WTC11 (cell line): ENCODE measurements around the gene KEAP1. TPM values are rescaled to one million over a fixed set of nuclear protein-coding genes. Genes with fewer than 3 reads are reported as not detected.
A peak's percentile ranks its signal among the peaks of the same experiment; 100 is the strongest.

Experiments
- ATAC-seq: fragments of 200-7000 bp; cut with Tn5 transposase; 2 replicates; pipeline ENCODE4 v1.10.0; 2021; ENCODE audit warnings: mild to moderate bottlenecking, moderate library complexity
- CTCF ChIA-PET: fragments of 300-600 bp; sonication (Branson Sonifier 250); formaldehyde crosslinking; loops from one replicate; lab custom pipeline; 2021; ENCODE audit warnings: antibody characterized with exemption; lab: Charles Lee
- POLR2A ChIA-PET: fragments of 350-600 bp; sonication (Branson Sonifier 250); formaldehyde crosslinking; loops from one replicate; lab custom pipeline; 2021; ENCODE audit warnings: antibody characterized with exemption; lab: Charles Lee
- DNase-seq: peaks from one replicate; pipeline ENCODE4 v3.0.0; 2021; ENCODE audit warnings: low spot score
- H3K27ac Mint-ChIP-seq: 2 replicates; pipeline ENCODE4 v1.8.0; 2021; ENCODE audit warnings: mixed read lengths
- H3K27me3 Mint-ChIP-seq: 2 replicates; pipeline ENCODE4 v1.8.0; 2021; ENCODE audit warnings: low read depth, mild to moderate bottlenecking, moderate library complexity, mixed read lengths
- H3K36me3 Mint-ChIP-seq: 2 replicates; pipeline ENCODE4 v1.8.0; 2021; ENCODE audit warnings: mixed read lengths
- H3K4me1 Mint-ChIP-seq: 2 replicates; pipeline ENCODE4 v1.8.0; 2022; ENCODE audit warnings: mixed read lengths
- H3K4me3 Mint-ChIP-seq: 2 replicates; pipeline ENCODE4 v1.8.0; 2021; ENCODE audit warnings: mild to moderate bottlenecking, moderate library complexity, mixed read lengths
- H3K9me3 Mint-ChIP-seq: 2 replicates; pipeline ENCODE4 v1.8.0; 2021; ENCODE audit warnings: mixed read lengths
- AFF4 ChIP-seq: sonication (generic); formaldehyde crosslinking; IDR thresholded peaks from 2 replicates; pipeline ENCODE4 v1.8.1; 2023; ENCODE audit warnings: mild to moderate bottlenecking, missing genetic modification reagents, borderline replicate concordance
- CBFB ChIP-seq: sonication (generic); formaldehyde crosslinking; IDR thresholded peaks from 2 replicates; pipeline ENCODE4 v1.8.1; 2022; ENCODE audit warnings: mild to moderate bottlenecking, low read depth, missing genetic modification reagents
- CREB1 ChIP-seq: sonication (generic); formaldehyde crosslinking; IDR thresholded peaks from 2 replicates; pipeline ENCODE4 v1.8.0; 2023; ENCODE audit warnings: mild to moderate bottlenecking, missing genetic modification reagents
- ELF4 ChIP-seq: sonication (generic); formaldehyde crosslinking; IDR thresholded peaks from 2 replicates; pipeline ENCODE4 v1.8.1; 2022; ENCODE audit warnings: low read depth, mild to moderate bottlenecking, moderate library complexity, missing genetic modification reagents
- ESRRA ChIP-seq: sonication (generic); formaldehyde crosslinking; IDR thresholded peaks from 2 replicates; pipeline ENCODE4 v1.8.1; 2022; ENCODE audit warnings: mild to moderate bottlenecking, missing genetic modification reagents, borderline replicate concordance
- FOXJ3 ChIP-seq: sonication (generic); formaldehyde crosslinking; IDR thresholded peaks from 2 replicates; pipeline ENCODE4 v1.9.0; 2021; ENCODE audit warnings: missing genetic modification reagents, mild to moderate bottlenecking, borderline replicate concordance
- RORB ChIP-seq: fragments of 250-450 bp; sonication (Bioruptor Pico); IDR thresholded peaks from 2 replicates; pipeline ENCODE4 v1.9.0; 2021; ENCODE audit warnings: mild to moderate bottlenecking
- STAT6 ChIP-seq: sonication (generic); formaldehyde crosslinking; conservative IDR thresholded peaks from 2 replicates; pipeline ENCODE4 v1.8.1; 2023; ENCODE audit warnings: mild to moderate bottlenecking, low read depth, missing genetic modification reagents, moderate library complexity
- TP53 ChIP-seq: sonication (generic); formaldehyde crosslinking; IDR thresholded peaks from 2 replicates; pipeline ENCODE4 v1.8.1; 2023; ENCODE audit warnings: mild to moderate bottlenecking, missing genetic modification reagents
- ZNF532 ChIP-seq: fragments of 250-450 bp; sonication (Bioruptor Pico); IDR thresholded peaks from 2 replicates; pipeline ENCODE4 v1.9.0; 2021; ENCODE audit warnings: mild to moderate bottlenecking, borderline replicate concordance
- total RNA-seq: library from RNA; stranded (reverse); gene quantifications from 3 replicates; pipeline ENCODE4 v1.2.3, GENCODE V29; 2021
- TF ChIP-seq, protein P1 (sequence below): sonication (generic); formaldehyde crosslinking; IDR thresholded peaks from 2 replicates; pipeline ENCODE4 v1.8.1; 2023; ENCODE audit warnings: mild to moderate bottlenecking, missing genetic modification reagents

KEAP1 gene
- total RNA-seq, 1 experiment from 2014 or later, result 68.7 TPM

- POLR2A ChIA-PET, result no interaction called here
Observed at GRCh38 chr19:10516671-10517286, 13.6 kb upstream of the KEAP1 start.

More at GRCh38 chr19:10516671-10517286, 13.6 kb upstream of the KEAP1 start:
- peaks cover 8% of the 10 kb centered on the region; the same call in 1 of the 2 replicates for H3K36me3 Mint-ChIP-seq
- TF ChIP-seq, protein P1, sequence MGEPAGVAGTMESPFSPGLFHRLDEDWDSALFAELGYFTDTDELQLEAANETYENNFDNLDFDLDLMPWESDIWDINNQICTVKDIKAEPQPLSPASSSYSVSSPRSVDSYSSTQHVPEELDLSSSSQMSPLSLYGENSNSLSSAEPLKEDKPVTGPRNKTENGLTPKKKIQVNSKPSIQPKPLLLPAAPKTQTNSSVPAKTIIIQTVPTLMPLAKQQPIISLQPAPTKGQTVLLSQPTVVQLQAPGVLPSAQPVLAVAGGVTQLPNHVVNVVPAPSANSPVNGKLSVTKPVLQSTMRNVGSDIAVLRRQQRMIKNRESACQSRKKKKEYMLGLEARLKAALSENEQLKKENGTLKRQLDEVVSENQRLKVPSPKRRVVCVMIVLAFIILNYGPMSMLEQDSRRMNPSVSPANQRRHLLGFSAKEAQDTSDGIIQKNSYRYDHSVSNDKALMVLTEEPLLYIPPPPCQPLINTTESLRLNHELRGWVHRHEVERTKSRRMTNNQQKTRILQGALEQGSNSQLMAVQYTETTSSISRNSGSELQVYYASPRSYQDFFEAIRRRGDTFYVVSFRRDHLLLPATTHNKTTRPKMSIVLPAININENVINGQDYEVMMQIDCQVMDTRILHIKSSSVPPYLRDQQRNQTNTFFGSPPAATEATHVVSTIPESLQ (CRISPR knock-in tag), result no peak
- TF ChIP-seq CBFB (CRISPR knock-in tag) (no peak), ELF4 (no peak), CREB1 (no peak), ZNF532 (CRISPR knock-in tag) (no peak), ESRRA (no peak), FOXJ3 (no peak), AFF4 (no peak), STAT6 (CRISPR knock-in tag) (no peak), RORB (CRISPR knock-in tag) (no peak), TP53 (CRISPR knock-in tag) (no peak)
- TF ChIP-seq, all 79 proteins: peak for 0
- Mint-ChIP-seq H3K27me3 (peaks cover 79% of the 10 kb centered on the region), H3K4me1 (peaks cover 35% of the 10 kb centered on the region), H3K4me3 (peak overlapping the region; percentile 71), H3K9me3 (no peaks in the 10 kb centered on the region), H3K27ac (no peak overlapping the region)
- DNase-seq (no peak), ATAC-seq (no peak)
- CTCF ChIA-PET, result interaction anchor here (1.2 to 4.4 kb wide), 9 partner anchors 9 to 184 kb away, joined by 3 to 19 read pairs (median 5); partner anchors contain the start of gene QTRT1
